ENCODE results near the gene SASH1.

The SASH1 gene

DNA sequence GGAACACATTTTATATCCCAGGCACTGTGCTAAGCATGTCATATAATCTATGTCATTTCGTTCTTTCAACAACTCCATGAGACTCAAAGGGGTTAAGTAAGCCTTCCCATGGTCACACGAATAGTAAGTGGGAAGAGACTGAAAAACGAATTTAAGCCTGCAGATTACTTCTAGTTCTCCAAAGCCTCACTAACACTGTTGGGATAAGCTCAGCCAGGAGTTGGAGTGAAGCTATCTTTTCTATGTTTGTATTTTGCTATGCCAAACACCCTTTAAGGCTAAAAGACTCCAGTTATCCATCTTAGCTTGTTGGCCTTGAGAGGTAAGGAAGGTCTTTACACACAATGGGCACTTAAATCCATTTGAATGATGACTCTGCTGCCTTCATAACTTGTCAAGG lies 256.1 kb downstream of the SASH1 start:
- no peak for DNase-seq

DNA sequence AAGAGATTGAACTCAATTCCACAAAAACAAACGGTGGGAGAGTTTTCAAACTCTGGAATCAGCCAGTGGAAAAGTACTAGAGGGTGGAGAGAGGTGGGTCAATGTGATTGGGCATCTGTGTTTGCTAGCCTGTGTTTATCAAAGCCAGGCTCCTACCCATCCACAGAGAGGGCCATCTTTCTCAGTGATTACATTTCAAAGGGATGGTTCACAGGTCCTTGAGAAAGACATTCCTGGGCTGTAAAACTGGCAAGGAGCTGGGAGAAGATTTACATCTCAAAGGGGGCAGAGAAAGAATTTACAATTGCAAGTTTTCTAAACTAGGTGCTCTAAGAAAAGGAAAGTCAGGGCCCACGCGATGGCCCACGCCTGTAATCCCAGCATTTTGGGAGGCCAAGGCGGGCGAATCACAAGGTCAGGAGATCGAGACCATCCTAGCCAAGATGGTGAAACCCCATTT lies 257.4 kb downstream of the SASH1 start:
- DNase-seq, result no peak
